Hematopoietic multipotent progenitor cell treated with erythropoietin and hydrocortisone succinate and interleukin-3 and kit ligand, for 17 days (in vitro differentiated cells): ENCODE measurements around the gene FTO.
"Not testable (repeated sequence)": the region's sequence is repeated elsewhere in the genome, so short reads cannot be mapped to it uniquely, and the experiment has no call there.

Source experiments
- DNase-seq: peaks from one replicate; pipeline ENCODE4 v3.0.0-alpha.2; 2015; ENCODE audit warnings: low spot score

Gene FTO

DNA sequence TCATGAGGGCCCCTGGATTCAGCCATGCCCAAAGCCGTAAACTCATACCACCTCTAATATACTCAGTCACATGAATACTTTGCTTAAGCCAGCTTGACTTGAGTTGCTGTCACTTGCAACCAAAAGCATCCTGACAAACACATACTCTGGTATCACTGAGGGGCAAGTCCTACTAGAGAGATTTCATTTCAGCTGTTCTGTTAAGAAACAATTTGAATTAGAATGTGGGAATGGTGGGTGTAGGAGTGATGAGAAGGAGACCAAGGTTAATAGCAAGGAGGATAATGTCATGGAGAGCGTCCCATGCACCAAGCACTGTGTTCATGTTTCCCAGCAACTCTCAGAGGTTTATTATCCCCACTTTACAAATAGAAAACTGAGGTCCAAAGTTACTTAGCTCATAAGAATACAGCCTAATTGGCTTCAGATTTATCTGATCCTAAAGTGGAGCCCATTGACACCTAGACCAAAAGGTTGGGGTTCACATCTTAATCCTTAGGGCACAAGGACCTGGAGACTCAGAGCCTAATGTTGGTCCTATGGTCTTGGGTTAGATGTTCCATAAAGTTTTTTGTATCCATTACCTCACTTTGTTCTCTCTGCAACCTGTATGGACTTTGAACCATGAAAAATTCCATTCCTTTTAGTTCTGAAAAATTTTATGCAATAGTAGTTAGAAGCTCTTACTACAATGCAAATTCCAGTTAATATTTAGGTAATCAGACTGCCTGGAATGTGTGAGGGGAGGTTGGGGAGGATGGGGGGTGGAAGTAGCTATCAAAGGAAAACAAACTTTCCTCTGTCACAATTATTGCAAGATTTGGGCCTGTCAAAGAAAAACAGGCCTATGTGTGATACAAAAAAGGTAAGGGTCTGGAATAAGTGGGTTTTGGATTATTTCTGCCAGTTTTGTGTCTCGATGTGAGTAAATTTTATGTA is 476.7 kb downstream of the FTO start:
- no peak for DNase-seq

DNA sequence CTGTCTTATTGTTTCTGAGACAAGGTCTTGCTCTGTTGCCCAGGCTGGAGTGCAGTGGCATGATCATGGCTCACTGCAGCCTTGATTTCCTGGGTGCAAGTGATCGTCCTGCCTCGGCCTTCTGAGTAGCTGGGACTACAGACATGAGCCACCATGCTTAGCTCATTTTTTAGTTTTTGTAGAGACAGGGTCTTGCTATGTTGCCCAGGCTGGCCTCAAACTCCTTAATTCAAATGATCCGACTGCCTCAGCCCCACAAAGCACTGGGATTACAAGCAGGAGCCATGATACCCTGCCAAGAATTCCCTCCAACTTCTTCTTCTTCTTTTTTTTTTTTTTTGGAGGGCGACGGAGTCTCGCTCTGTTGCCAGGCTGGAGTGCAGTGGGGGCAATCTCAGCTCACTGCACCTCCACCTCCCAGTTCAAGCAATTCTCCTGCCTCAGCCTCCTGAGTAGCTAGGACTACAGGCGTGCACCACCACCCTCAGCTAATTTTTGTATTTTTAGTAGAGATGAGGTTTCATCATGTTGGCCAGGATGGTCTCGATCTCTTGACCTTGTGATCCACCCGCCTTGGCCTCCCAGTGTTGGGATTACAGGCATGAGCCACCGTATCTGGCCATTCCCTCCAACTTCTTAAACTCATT is 477.9 kb downstream of the FTO start:
- DNase-seq = not testable (repeated sequence)

DNA sequence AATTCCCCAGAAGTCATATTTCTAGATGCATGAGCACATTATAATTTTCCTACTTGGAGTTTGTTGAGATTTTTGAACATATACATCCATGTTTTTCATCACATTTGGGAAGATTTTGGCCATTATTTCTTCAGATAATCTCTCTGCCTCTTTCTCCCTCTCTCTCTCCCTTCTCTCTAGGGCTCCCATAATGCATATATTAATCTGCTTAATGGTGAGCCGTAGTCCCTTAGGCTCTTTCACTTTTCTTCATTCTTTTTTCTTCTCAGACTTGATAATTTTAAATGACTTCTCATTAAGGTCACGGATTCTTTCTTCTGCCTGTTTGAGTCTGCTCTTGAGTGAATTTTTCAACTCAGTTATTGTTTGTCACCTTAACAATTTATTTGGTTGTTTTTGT is 481.1 kb downstream of the FTO start:
- no peak for DNase-seq

DNA sequence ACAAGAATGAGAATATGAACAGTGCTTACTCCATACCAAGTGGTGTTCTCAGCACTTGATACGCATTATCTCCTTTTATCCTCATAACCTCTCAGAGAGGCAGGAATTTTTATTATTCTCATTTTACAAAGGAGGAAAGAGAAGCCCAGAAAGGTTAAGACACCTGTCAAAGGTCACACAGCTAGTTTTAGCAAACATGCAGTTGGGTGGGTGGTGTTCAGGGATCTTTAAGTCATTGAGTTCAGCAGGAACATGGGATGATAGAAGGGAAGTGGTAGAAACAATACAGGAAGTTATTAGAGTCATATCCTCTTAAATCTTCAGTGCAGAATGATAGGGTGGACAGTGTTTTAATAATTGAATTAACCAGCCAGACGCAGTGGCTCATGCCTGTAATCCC is 487.2 kb downstream of the FTO start:
- DNase-seq = no peak

DNA sequence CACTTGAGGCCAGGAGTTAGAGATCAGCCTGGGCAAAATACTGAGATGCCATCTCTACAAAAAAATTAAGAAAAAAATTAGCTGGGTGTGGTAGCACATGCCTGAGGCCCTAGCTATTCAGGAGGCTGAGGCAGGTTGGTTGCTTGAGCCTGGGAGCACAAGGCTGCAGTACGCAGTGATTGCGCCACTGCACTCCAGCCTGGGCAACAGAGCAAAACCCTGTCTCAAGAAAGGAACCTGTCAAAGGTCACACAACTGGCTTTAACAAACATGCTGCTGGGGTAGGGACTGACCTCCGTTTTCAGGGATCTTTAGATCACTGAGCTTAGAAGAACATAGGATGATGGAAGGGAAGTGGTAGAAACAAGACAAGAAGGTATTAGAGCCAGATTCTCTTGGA is 487.6 kb downstream of the FTO start:
- no peak for DNase-seq

DNA sequence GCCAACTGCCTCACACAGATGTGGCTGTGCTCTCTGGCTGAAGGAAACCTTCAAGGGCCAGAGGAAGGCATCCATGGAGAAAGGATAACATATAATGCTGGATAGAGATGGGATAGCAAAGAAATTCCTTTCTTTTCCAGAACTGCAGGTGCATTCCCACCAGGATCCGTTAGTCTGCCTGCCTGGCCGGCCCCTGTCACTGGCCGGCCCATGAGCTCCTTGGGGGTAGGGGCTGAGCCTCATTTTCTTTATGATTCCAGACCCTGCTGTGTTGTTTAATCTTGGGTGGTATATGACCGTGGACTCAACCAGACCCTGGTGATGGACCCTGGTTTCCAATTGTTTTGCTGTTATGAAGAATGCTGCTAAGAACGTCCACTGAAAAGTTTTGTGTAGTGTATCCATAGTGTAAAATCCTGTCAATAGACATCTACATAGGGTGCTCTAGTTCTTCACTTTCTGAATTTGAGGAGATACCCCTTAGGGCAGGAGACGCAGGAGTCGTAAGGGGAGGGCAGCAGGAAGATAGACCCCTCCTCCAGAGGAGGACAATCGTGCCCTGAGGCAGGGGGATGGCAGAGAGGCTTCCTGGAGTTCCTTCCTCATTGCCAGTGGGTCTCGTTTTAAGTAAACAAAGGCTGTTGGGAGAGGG is 489.2 kb downstream of the FTO start:
- DNase-seq = no peak

DNA sequence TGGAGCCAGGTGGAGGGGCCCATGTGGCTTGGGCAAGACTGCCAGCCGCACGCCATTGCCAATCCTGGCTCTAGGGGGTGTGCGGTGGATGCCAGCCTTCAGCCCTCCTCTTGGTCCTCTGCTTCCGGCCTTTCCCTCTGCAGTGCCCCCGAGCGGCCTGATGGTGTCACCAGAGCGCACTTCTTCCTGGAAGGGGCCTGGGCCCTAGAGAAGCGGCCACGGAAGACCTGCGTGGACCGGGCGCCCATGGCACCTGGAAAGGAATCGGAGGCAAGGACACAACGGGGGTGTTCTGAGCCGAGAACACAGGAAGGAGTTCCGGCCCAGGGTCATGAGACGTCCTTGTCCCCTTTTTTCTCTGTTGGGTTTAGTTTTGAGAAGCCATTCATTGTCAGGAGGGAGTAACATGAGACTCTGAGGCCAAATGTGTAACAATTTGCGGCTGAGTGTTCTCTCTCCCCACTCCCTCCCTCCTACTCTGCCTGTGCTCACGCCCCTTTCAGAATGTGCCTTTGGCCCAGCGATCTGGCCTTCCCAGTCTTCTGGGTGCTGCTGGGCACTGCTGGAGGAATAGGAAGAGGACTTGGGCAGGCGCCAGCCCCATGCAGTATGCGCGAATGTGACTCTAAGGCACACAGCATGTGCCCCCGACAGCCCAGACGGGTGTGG is 489.8 kb downstream of the FTO start:
- no peak for DNase-seq

DNA sequence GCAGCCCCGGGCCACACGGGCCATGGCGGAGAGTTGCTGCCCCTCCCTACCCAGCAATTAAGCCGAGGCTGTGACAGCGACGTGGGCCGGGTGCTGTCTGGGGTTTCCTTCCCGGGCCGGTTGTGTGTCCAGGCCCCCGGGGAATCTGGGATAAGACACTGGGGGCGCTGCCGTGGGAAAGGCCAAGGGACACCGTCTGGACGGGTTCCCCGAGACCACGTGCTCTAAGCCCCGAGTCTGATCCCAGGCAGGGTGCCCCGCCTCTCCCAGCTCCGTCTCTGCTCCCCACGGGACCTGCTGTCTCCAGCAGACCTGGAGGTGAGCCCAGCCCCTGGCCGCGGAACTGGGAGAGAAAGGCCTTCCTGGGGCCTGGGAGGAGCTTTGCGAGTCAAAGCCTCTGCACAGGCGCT is 490.4 kb downstream of the FTO start:
- no peak for DNase-seq

DNA sequence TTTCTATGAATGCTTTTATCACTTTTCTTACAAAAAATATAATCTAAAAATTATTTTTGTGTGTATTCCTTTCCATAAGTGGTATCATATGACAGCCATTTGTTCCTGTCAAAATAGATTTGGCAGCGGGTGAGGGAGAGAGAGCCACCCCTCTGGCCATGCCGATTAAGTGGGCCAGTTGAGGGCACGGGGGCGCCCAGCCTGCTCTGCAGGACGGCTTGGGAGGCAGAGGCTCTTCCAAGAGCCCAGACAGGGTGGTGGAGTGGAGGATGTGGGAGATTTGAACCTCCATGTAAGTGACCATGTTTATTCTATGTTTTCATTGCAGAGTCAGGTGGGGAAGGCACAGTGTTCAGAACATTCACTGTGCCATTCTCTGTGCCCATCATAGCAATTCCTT is 493.8 kb downstream of the FTO start:
- DNase-seq = no peak

DNA sequence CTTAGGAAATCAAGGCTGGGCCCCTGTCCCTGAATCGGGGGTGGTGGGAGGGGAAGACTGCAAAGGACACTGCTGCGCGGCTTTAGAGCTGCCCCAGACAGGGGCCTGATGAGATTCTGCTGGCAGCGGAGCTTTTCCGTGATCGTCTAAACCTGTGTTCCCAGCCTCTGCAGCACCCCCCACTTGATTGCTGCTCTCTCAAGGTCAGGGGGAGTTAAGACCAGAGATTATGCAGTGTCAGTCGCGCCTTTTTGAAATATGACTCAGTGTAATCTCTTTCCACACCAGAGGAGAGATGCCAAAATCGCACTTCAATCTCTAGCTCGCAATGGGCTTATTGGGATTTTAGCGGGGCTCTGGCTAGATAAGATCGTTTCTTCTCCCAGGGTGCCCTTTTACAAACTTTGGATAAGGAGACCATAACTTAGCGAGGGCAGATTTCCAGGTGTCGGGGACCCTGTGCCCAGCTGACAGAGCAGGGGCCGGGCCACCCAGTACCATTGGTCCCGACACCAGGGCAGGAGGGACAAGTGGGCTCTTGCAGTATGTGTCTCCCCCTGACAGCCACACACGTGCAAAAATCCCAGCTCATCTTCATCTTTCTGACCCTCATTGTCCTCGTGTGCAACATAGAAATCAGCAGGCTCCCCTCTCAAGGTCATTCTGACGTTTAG is 495.7 kb downstream of the FTO start:
- DNase-seq = no peak

DNA sequence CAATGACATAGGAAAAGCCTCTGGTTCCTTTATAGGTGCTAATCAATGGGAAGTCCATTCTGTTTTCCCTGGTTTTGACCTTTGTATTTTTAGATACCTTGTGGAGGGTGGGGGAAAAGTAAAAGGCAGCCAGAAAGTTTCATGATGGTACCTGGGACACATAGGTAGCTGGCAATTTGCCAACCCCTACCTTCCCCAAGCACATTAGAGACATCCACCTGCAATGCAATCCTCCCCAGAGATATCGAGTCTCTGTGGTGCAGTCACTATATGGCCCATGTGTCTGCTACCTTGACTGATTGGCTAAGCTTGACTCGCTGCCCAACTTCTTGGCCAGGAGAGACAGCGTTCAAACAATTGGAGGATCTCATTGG is 496.2 kb downstream of the FTO start:
- no peak for DNase-seq

DNA sequence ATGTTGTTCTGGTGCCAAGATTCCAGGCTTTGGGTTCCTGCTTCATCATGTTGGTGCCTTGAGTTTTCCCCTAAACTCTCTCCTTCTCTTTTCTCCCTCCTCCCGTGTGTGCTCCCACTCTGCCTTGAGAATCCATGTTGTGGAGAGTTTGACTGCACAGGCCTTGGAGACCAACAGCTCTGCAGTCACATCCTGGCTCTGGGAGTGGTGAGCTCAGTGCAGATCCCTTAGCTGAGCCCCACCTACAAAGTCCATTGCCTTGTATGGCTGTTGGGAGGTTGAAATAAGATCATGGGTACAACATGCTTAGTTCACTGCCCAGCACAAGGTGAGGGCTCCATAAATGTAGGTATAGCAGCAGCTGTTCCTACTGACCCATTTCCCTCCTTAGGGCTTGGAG is 496.8 kb downstream of the FTO start:
- DNase-seq = no peak

DNA sequence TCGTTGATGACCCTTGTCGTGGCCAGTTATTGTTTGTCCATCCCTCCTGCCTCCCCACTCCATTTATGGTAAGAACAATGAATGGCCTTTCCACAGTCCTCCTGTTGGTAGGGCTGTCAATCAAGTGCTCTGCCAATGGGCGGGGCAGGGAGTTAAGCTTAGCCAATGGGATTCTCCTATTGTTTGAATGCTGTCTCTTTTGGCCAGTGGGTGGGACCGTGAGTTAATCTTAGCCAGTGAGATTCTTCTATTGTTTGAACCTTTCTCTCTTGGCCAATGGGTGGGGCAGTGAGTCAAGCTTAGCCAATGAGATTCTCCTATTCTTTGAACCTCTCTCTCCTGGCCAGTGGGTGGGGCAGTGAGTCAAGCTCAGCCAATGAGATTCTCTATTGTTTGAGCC is 497.2 kb downstream of the FTO start:
- no peak for DNase-seq
